GM21576 (cell line): ENCODE results near the gene RALGPS1.

ENCODE experiments used
- ATAC-seq: cut with Tn5 transposase; IDR thresholded peaks from one replicate; pipeline ENCODE4 v1.9.1; 2021; ENCODE audit warnings: mild to moderate bottlenecking, moderate library complexity; ENCODE audit not compliant: unreplicated experiment

The RALGPS1 gene

DNA sequence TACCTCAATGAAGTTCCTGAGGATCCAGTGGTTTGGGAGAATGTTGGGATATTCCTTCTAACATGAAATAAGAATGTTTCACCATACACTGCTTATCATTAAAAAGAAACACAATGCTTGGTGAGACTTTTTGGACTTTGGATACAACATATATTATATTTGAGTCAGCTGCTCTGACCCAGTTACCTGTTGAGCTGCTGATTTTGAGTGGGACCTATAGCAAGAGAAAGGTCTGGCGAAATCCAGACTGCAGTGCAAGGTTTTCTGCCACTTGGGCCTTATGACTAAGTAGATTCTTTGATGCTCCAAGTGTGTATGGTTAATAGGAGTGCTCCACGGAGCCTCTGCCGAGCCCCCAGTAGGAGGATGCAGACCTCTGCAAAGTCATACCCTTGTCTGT, 10.0 kb upstream of the RALGPS1 start:
- ATAC-seq = no peak

DNA sequence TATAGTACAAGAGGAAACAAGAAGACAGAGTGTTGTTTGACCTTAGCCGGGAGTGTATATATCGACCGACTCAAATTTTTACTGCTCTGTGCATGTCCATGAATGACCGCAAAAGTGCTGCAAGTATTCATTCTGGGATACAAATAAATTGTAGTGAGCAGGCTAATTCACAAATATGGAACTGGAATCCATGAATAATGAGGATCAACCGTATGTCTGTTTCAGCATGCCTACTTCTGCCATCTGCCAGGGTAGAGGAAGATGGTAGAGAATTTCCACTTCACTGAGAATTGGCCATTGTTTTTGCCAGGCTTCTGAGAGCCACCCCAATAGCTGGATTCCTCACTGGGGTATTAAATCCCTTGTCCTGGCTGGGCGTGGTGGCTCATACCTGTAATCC, 8.5 kb upstream of the RALGPS1 start:
- ATAC-seq = no peak

DNA sequence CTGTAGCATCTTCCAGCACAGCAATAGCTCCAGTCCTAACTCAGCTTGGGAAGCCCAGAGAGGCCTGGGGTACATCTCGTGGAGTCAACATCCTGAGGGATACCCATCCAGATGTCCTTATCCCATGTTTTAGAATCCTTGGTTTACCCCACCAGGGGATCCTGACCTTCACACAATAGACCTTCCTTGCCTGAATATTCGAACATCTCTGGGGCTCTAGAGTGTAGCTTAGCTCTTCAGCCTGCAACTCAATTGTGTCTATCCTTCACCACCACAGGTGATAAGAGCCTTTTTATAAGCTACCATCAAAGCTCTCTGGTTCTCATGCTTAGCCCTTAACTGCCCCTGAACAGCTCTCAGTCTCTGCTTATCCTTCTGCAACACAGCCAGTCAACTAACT, 7.5 kb upstream of the RALGPS1 start:
- ATAC-seq = no peak

- no peak for ATAC-seq
Measured at GRCh38 chr9:126915281-126915816, 767 bp downstream of the RALGPS1 start.

GRCh38 chr9:126915846-126916543, 1.4 kb downstream of the RALGPS1 start:
- no peak for ATAC-seq

DNA sequence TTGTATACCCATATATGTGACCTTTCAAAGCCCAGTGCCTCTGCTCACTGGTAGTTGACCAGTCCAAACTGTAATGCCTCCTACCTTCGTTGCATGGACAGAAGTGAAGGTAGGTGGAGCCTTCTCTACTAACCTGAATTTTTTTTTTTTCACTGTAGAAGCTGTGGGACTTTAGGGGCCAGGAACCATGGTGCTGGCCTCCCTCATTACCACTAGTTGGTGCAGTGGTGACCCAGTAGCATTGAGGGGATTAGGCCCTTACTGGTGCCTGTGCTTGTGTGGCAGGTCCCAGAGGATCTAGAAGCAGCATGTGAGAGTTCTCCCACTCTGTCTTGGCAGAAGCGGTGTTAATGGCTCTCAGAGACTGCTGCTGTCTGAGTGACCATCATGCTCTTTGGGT, 2.3 kb downstream of the RALGPS1 start:
- ATAC-seq = no peak

DNA sequence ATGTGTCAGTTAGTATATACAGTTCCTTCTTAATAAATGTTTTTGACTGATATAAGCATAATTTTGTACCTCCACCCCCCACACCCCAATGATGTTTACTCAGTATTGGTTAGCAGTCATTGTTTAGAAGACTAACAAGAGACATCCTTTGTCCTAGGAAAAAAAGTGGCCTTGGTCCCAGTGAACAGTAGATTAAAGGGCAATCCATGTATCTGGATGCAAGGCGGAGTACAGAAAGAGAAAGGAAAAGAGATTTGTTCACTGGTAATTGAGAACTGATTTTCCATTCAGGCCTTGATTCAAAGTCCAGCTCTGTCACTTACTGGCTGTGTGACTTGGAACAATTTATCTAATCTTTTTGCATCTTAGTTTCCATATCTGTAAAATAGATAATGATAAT, 4.6 kb downstream of the RALGPS1 start:
- no peak for ATAC-seq

DNA sequence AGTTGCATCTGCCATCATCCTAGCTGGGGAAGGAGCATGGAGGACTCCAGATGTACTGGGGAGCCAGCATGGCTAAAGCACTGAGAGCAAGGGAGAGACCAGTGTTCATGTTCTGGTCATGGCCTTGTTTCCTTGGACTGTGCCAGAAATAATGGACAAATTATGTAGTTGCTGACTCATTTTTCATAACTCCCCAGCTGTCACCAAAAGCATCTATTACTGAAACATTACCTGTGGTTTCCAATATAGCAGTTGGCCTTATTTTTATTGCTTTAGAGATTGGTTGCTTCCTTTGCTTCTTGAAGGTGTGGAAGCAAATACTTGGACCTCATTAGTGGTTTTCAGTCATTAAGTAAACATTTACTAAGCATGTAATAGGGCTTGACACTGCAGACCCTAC, 11.3 kb downstream of the RALGPS1 start:
- ATAC-seq = no peak

GRCh38 chr9:126926364-126926763, 11.8 kb downstream of the RALGPS1 start:
- no peak for ATAC-seq

DNA sequence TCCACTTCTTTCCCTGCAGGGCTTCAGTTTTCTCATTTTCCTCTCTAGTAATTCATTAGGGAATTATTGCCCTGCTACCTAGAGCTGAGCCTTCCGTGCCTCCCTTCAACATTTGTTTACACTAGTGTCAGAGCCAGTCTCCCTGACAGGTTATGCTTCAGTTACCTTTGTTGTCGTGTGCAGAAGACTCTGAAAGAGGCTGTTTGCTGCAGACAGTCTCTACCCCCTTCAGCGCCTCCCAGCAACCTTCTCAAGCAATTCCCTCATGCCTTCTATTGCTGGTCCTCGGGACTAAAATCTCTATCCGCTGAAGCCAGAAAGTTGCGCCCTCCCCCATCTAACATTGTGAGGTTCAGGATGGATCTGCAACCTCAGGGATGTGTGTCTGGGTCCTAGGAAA, 12.8 kb downstream of the RALGPS1 start:
- no peak for ATAC-seq

DNA sequence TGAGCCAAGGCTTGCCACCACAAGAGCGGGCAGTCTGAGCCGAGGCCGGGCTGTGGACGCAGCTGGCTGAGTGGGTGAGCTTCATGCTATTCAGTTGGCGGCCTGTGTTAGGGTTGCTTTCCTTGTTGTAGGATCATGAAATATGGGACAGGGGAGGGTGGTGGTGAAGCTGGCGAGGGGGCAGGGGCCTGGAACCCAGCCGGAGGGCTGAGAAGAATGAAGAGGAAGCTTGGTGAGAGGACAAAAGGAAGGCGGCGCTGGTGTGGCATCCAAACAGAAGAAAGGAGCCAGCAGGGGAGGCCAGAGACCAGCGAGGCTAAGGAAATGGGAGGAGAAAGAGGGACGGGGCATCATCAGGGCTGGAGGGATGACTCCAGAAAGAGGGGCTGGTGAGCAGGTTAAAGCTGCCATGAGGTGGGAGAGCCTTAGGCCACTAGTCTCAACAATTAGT, 18.3 kb downstream of the RALGPS1 start:
- ATAC-seq = no peak

DNA sequence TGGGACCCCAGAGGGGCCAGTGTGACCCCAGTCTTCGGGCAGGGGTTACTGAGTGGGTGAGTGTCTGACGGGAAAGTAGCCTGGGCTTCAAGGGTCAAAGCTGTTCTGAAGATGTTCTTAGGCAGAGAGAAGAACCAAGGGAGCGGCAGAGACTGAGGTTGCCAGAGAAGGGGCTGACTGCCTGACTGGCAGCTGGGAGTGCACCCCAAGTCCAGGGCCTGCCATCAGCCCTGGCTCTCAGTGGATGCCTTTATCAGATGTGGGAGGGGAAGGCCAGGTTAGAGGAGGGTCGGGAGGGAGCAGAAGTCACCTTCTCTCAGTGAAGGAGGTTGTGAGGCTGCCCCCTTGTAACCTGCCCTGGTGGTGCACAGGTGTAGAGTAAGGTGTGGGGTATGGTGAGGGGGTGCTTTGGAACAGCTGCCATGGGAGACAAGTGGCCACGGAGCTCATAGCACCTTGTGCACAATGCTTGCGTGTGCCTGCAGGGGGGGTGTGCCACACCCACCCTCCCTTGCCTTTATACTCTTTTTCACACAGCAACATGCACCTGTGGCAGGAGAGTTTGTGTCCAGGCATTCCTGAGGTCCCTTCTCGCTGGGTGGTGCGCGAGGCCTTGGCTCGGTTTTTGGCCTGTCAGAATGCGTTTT, 18.9 kb downstream of the RALGPS1 start:
- ATAC-seq = no peak

- no peak for ATAC-seq
Measured at GRCh38 chr9:126934441-126934840, 19.9 kb downstream of the RALGPS1 start.

DNA sequence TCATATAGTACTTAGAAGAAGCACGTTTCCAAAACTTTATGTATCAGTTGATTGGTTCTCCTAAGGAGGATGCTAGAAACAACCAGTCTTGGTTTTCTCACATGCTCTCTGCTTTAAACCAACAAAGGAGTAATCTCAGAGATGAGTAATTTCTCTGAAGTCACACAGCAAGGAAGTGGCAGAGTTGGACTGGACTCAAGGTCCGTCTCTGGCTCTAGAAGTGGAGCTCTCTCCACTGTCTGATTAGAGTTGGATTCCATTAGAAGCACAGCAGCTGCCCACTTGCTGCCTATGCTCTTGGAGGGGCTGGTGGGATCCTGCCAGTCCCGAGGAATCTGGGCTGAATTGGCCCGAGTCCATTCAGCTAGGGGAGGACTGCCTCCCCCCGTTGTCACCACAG, 21.0 kb downstream of the RALGPS1 start:
- ATAC-seq = no peak

DNA sequence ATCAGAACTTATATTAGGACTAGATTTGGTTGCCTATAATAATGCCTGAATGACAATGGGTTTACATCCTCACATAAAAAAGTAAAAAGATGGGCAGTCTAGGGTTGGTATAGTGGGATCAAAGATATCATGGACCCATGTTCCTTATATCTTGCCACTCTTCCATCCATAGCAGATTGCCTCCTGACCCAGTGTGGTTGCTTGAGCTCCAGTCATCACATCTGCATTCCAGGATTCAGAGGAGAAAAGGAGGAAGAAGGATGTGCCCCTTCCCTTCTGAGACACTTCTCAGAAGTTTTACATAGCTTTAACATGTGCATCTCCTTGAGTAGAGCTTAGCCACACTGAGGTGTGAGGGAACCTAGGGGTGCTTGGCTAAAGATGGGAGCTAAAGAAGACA, 22.9 kb downstream of the RALGPS1 start:
- no peak for ATAC-seq

- no peak for ATAC-seq
Measured at GRCh38 chr9:126938327-126938726, 23.7 kb downstream of the RALGPS1 start.

GRCh38 chr9:126939821-126940221, 25.2 kb downstream of the RALGPS1 start:
- ATAC-seq = no peak

DNA sequence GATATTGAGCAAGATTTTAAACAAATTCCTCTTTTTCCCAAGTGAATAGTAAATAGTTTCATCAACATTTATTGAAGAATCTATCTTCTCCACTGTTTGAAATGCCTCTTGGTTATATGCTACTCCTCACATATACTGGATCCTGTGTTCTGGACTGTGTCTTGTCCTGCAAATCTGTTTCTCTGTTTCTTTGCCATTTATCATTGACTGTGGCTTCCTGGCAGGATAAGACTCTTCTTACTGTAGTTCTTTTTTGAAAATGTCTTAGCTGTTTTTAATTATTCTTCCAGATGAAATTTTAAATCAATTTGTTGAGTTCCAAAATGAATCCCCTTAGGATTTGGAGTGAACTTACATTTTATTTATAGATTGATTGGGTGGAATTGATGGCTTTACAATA, 27.8 kb downstream of the RALGPS1 start:
- ATAC-seq = no peak

DNA sequence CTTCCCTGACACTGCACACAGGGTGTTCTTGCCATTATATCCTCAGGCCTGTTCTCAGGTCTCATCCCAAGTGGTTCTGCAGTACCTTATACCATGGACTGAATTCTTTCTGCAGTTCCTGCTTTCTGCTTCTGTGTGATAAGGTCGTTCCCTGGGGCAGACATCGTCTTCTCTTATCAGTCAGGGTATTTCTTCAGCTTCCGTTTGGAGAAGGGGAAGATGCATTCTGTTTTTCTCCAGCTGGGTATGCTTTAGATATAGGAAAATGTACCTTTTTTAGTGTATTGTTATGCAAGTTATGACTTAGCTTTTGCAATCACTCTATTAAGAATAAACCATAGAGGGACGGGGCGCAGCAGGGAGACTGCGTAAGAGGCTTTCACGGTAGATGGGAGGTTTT, 31.1 kb downstream of the RALGPS1 start:
- no peak for ATAC-seq

GRCh38 chr9:126947529-126947928, 32.9 kb downstream of the RALGPS1 start:
- no peak for ATAC-seq

- ATAC-seq = no peak
Measured at GRCh38 chr9:126952205-126952977, 37.8 kb downstream of the RALGPS1 start.
